Measurements from ENCODE around the gene GPLD1.

GPLD1 gene

GRCh38 chr6:24489470-24489869, at the start of gene GPLD1:
Gene GPLD1 (minus strand): TSS chr6:24489578. CDS start chr6:24489511, 67 bp downstream.
- Histone ChIP-seq H3K9me3 (ENCODE audit: control insufficient read depth, insufficient read depth, low read depth, low read length) (no peaks in the 10 kb centered on the region), H3K9ac (ENCODE audit: low read length) (no peak within 1 kb of the TSS), H3K27ac (ENCODE audit: low read depth, low read length) (no peak within 1 kb of the TSS), H3K4me1 (ENCODE audit: control insufficient read depth, insufficient read depth, low read length) (peaks cover 3% of the 10 kb centered on the region), H3K36me3 (ENCODE audit: control insufficient read depth, insufficient read depth, low read length) (no peaks in the 10 kb centered on the region), H3K27me3 (ENCODE audit: control insufficient read depth, insufficient read depth, low read length) (peaks cover 12% of the 10 kb centered on the region), H3K4me3 (ENCODE audit: low read depth, low read length) (no peak within 1 kb of the TSS)

- Histone ChIP-seq H3K4me1 (ENCODE audit: control insufficient read depth, insufficient read depth, low read length) (no peaks in the 10 kb centered on the region), H3K9me3 (ENCODE audit: control insufficient read depth, insufficient read depth, low read depth, low read length) (no peaks in the 10 kb centered on the region), H3K36me3 (ENCODE audit: control insufficient read depth, insufficient read depth, low read length) (no peaks in the 10 kb centered on the region), H3K9ac (ENCODE audit: low read length) (no peak overlapping the region), H3K27me3 (ENCODE audit: control insufficient read depth, insufficient read depth, low read length) (no peaks in the 10 kb centered on the region), H3K27ac (ENCODE audit: low read depth, low read length) (no peak overlapping the region), H3K4me3 (ENCODE audit: low read depth, low read length) (no peak overlapping the region)
Measured at GRCh38 chr6:24537771-24538385, 48.5 kb upstream of the GPLD1 start.

GRCh38 chr6:24537082-24537699, 47.8 kb upstream of the GPLD1 start:
- no peaks in the 10 kb centered on the region for H3K36me3 ChIP-seq (ENCODE audit: control insufficient read depth, insufficient read depth, low read length)
- H3K9ac ChIP-seq (ENCODE audit: low read length), result no peak overlapping the region
- no peak overlapping the region for H3K4me3 ChIP-seq (ENCODE audit: low read depth, low read length)
- no peaks in the 10 kb centered on the region for H3K9me3 ChIP-seq (ENCODE audit: control insufficient read depth, insufficient read depth, low read depth, low read length)
- H3K27ac ChIP-seq (ENCODE audit: low read depth, low read length), result no peak overlapping the region
- no peaks in the 10 kb centered on the region for H3K27me3 ChIP-seq (ENCODE audit: control insufficient read depth, insufficient read depth, low read length)
- H3K4me1 ChIP-seq (ENCODE audit: control insufficient read depth, insufficient read depth, low read length), result no peaks in the 10 kb centered on the region

- Histone ChIP-seq H3K4me3 (ENCODE audit: low read depth, low read length) (no peak overlapping the region), H3K27ac (ENCODE audit: low read depth, low read length) (no peak overlapping the region), H3K9ac (ENCODE audit: low read length) (no peak overlapping the region), H3K27me3 (ENCODE audit: control insufficient read depth, insufficient read depth, low read length) (no peaks in the 10 kb centered on the region), H3K36me3 (ENCODE audit: control insufficient read depth, insufficient read depth, low read length) (no peaks in the 10 kb centered on the region), H3K4me1 (ENCODE audit: control insufficient read depth, insufficient read depth, low read length) (no peaks in the 10 kb centered on the region), H3K9me3 (ENCODE audit: control insufficient read depth, insufficient read depth, low read depth, low read length) (no peaks in the 10 kb centered on the region)
Measured at GRCh38 chr6:24536466-24536865, 47.1 kb upstream of the GPLD1 start.

- Histone ChIP-seq H3K27ac (ENCODE audit: low read depth, low read length) (no peak overlapping the region), H3K4me1 (ENCODE audit: control insufficient read depth, insufficient read depth, low read length) (no peaks in the 10 kb centered on the region), H3K36me3 (ENCODE audit: control insufficient read depth, insufficient read depth, low read length) (no peaks in the 10 kb centered on the region), H3K9me3 (ENCODE audit: control insufficient read depth, insufficient read depth, low read depth, low read length) (no peaks in the 10 kb centered on the region), H3K27me3 (ENCODE audit: control insufficient read depth, insufficient read depth, low read length) (no peaks in the 10 kb centered on the region), H3K4me3 (ENCODE audit: low read depth, low read length) (no peak overlapping the region), H3K9ac (ENCODE audit: low read length) (no peak overlapping the region)
Measured at GRCh38 chr6:24535210-24535609, 45.8 kb upstream of the GPLD1 start.

GRCh38 chr6:24534329-24534728, 45.0 kb upstream of the GPLD1 start:
- Histone ChIP-seq H3K36me3 (ENCODE audit: control insufficient read depth, insufficient read depth, low read length) (no peaks in the 10 kb centered on the region), H3K4me3 (ENCODE audit: low read depth, low read length) (no peak overlapping the region), H3K27me3 (ENCODE audit: control insufficient read depth, insufficient read depth, low read length) (no peaks in the 10 kb centered on the region), H3K4me1 (ENCODE audit: control insufficient read depth, insufficient read depth, low read length) (no peaks in the 10 kb centered on the region), H3K9me3 (ENCODE audit: control insufficient read depth, insufficient read depth, low read depth, low read length) (no peaks in the 10 kb centered on the region), H3K27ac (ENCODE audit: low read depth, low read length) (no peak overlapping the region), H3K9ac (ENCODE audit: low read length) (no peak overlapping the region)

- no peaks in the 10 kb centered on the region for H3K36me3 ChIP-seq (ENCODE audit: control insufficient read depth, insufficient read depth, low read length)
- H3K9me3 ChIP-seq (ENCODE audit: control insufficient read depth, insufficient read depth, low read depth, low read length), result no peaks in the 10 kb centered on the region
- no peaks in the 10 kb centered on the region for H3K4me1 ChIP-seq (ENCODE audit: control insufficient read depth, insufficient read depth, low read length)
- no peak overlapping the region for H3K9ac ChIP-seq (ENCODE audit: low read length)
- H3K27ac ChIP-seq (ENCODE audit: low read depth, low read length), result no peak overlapping the region
- no peaks in the 10 kb centered on the region for H3K27me3 ChIP-seq (ENCODE audit: control insufficient read depth, insufficient read depth, low read length)
- no peak overlapping the region for H3K4me3 ChIP-seq (ENCODE audit: low read depth, low read length)
Measured at GRCh38 chr6:24529985-24530384, 40.6 kb upstream of the GPLD1 start.

- no peaks in the 10 kb centered on the region for H3K36me3 ChIP-seq (ENCODE audit: control insufficient read depth, insufficient read depth, low read length)
- no peak overlapping the region for H3K9ac ChIP-seq (ENCODE audit: low read length)
- H3K27me3 ChIP-seq (ENCODE audit: control insufficient read depth, insufficient read depth, low read length), result no peaks in the 10 kb centered on the region
- H3K27ac ChIP-seq (ENCODE audit: low read depth, low read length), result no peak overlapping the region
- H3K9me3 ChIP-seq (ENCODE audit: control insufficient read depth, insufficient read depth, low read depth, low read length), result no peaks in the 10 kb centered on the region
- no peak overlapping the region for H3K4me3 ChIP-seq (ENCODE audit: low read depth, low read length)
- no peaks in the 10 kb centered on the region for H3K4me1 ChIP-seq (ENCODE audit: control insufficient read depth, insufficient read depth, low read length)
Measured at GRCh38 chr6:24524805-24525204, 35.4 kb upstream of the GPLD1 start.

- no peak overlapping the region for H3K27ac ChIP-seq (ENCODE audit: low read depth, low read length)
- no peak overlapping the region for H3K9ac ChIP-seq (ENCODE audit: low read length)
Measured at GRCh38 chr6:24524329-24524728, 35.0 kb upstream of the GPLD1 start.

GRCh38 chr6:24522228-24523176, 33.1 kb upstream of the GPLD1 start:
- Histone ChIP-seq H3K4me1 (ENCODE audit: control insufficient read depth, insufficient read depth, low read length) (no peaks in the 10 kb centered on the region), H3K36me3 (ENCODE audit: control insufficient read depth, insufficient read depth, low read length) (no peaks in the 10 kb centered on the region), H3K9me3 (ENCODE audit: control insufficient read depth, insufficient read depth, low read depth, low read length) (no peaks in the 10 kb centered on the region), H3K9ac (ENCODE audit: low read length) (no peak overlapping the region), H3K4me3 (ENCODE audit: low read depth, low read length) (no peak overlapping the region), H3K27me3 (ENCODE audit: control insufficient read depth, insufficient read depth, low read length) (no peaks in the 10 kb centered on the region), H3K27ac (ENCODE audit: low read depth, low read length) (no peak overlapping the region)

More at GRCh38 chr6:24524329-24524728, 35.0 kb upstream of the GPLD1 start:
- no peaks in the 10 kb centered on the region for H3K36me3 ChIP-seq (ENCODE audit: control insufficient read depth, insufficient read depth, low read length)
- no peak overlapping the region for H3K4me3 ChIP-seq (ENCODE audit: low read depth, low read length)
- H3K4me1 ChIP-seq (ENCODE audit: control insufficient read depth, insufficient read depth, low read length), result no peaks in the 10 kb centered on the region
- H3K9me3 ChIP-seq (ENCODE audit: control insufficient read depth, insufficient read depth, low read depth, low read length), result no peaks in the 10 kb centered on the region
- H3K27me3 ChIP-seq (ENCODE audit: control insufficient read depth, insufficient read depth, low read length), result no peaks in the 10 kb centered on the region

All from HUES6 (cell line).